ENCODE data around the gene RBBP8NL. TPM values are rescaled to one million over a fixed set of nuclear protein-coding genes. Genes with fewer than 3 reads are reported as not detected.

Gene RBBP8NL
- total RNA-seq, 2 experiments from 2014 or later: not detected

DNA sequence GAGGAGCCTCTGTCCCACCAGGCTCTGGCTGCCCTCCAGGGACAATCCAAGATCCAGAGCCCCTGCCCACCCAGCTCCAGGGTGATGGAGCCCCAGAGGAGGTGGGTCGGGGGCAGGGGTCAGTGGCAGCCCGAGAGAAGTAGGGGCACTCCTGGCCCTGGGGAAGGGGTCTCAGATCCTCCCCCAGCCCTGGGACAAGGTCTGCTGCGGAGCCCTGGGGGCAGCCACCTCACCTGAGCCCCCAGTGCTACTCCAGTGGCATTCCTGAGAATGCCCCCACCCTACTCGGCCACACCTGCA, 57.6 kb downstream of the RBBP8NL start:
- no peak overlapping the region for H3K27ac Mint-ChIP-seq
- Histone ChIP-seq H3K27ac (ENCODE audit: low read depth in 1 of 2, low read length in 2 of 2) (no peak overlapping the region), H3K4me1 (ENCODE audit: insufficient read depth, low read length) (peaks cover 26% of the 10 kb centered on the region), H3K9me3 (ENCODE audit: control insufficient read depth in 1 of 2, insufficient read depth in 1 of 2, low read length in 2 of 2) (peaks cover 0 to 13% of the 10 kb centered on the region in 2 experiments), H3K27me3 (ENCODE audit: control insufficient read depth in 1 of 2, insufficient read depth in 2 of 2, low read length in 2 of 2) (peaks cover 41 to 42% of the 10 kb centered on the region in 2 experiments), H3K36me3 (ENCODE audit: insufficient read depth, low read length) (no peaks in the 10 kb centered on the region), H3K4me3 (ENCODE audit: low read length) (no peak overlapping the region)
- intact Hi-C loops (cut with DNase I, micrococcal nuclease): loop anchor here in 1 of 2 experiments (5.0 kb wide), 1 partner anchor 67 kb away; the partner anchor contains the start of gene ADRM1
- DNase-seq (no peak), ATAC-seq (ENCODE audit: poor library complexity) (no peak)
- H3K27me3 Mint-ChIP-seq: peaks cover 25% of the 10 kb centered on the region
- TF ChIP-seq, protein P1, sequence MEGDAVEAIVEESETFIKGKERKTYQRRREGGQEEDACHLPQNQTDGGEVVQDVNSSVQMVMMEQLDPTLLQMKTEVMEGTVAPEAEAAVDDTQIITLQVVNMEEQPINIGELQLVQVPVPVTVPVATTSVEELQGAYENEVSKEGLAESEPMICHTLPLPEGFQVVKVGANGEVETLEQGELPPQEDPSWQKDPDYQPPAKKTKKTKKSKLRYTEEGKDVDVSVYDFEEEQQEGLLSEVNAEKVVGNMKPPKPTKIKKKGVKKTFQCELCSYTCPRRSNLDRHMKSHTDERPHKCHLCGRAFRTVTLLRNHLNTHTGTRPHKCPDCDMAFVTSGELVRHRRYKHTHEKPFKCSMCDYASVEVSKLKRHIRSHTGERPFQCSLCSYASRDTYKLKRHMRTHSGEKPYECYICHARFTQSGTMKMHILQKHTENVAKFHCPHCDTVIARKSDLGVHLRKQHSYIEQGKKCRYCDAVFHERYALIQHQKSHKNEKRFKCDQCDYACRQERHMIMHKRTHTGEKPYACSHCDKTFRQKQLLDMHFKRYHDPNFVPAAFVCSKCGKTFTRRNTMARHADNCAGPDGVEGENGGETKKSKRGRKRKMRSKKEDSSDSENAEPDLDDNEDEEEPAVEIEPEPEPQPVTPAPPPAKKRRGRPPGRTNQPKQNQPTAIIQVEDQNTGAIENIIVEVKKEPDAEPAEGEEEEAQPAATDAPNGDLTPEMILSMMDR (IDR thresholded peaks at IDR 0.05): no peak
- no peaks in the 10 kb centered on the region for H3K9me3 Mint-ChIP-seq
- H3K4me1 Mint-ChIP-seq (ENCODE audit: low read depth): peaks cover 4% of the 10 kb centered on the region
- POLR2A ChIA-PET: no interaction called here
- H3K36me3 Mint-ChIP-seq (ENCODE audit: low read depth): no peaks in the 10 kb centered on the region
- CTCF ChIA-PET: no interaction called here
- no peak overlapping the region for H3K4me3 Mint-ChIP-seq

DNA sequence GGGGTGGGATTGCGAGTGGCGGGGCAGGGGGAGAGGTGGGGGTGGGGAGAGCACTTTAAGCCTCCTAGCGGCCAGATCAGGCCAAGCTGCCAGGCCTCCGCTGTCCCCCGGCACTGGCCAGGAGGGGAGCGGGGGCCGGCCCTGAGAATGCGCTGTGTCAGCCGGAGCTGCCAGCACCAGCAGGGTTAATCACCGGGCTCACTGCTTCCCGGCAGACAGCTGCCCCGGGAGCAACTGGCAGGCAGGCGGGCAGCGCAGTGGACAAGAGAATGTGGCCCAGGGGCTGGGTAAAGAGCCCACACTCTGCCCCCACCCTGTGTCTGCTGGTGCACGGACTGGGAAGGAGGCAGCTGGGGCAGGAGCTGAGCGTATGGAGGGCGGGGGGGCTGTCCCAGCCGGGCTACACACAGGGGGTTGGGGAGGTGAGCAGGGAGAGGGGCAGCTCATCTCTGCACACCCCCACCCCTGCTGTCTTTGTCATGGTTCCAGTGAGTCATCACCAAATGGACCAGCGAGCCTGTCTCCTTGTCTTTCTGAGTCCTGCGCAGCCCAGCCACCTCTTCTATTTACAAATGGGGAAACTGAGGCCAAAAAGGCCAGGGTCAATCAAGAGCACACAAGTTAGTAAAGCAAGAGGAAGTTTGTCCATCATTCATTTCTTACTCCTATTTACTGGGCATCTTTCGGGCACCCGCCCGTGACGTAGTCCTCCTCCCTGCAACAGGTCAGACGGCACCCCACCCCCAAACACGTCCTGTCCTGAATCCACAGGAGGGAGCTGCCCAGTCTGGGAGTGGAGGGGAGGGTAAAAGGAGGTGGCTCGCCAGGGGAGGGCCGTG, 58.1 kb downstream of the RBBP8NL start:
- intact Hi-C loops (cut with DNase I, micrococcal nuclease): loop anchor here in 1 of 2 experiments (5.0 kb wide), 1 partner anchor 67 kb away; the partner anchor contains the start of gene ADRM1

DNA sequence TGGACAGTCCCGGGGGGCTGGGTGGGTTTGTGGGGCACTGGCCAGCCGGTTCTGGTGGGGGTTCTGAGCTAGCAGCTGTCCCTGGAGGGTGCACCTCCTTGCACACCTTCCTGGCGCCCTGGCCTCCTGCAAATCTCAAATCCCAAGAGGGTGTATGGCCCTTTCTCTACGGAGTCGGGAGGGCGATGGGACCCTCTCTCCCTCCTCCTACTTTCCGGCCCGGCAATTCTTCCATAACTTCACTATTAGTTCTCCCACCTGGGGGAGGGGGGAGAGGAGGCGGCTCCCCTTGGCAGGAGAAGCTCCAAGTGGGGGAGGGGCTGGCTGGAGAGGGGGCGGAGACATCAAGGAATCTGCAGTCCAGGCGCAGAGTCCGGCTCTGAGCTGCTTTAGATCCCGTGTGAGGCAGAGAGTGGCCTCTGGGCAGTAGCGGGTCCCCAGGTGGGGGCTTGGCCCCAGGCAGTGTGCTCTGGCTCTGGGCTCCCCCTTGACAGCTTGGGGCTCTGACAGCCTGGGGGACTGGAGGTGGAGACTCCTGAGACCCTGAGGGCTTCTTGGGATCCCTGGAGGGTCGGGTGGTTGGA, 58.9 kb downstream of the RBBP8NL start:
- Histone ChIP-seq H3K9me3 (ENCODE audit: control insufficient read depth in 1 of 2, insufficient read depth in 1 of 2, low read length in 2 of 2) (peaks cover 0 to 13% of the 10 kb centered on the region in 2 experiments), H3K4me3 (ENCODE audit: low read length) (no peak overlapping the region), H3K4me1 (ENCODE audit: insufficient read depth, low read length) (peaks cover 26% of the 10 kb centered on the region), H3K27ac (ENCODE audit: low read depth in 1 of 2, low read length in 2 of 2) (no peak overlapping the region), H3K27me3 (ENCODE audit: control insufficient read depth in 1 of 2, insufficient read depth in 2 of 2, low read length in 2 of 2) (peaks cover 42 to 49% of the 10 kb centered on the region in 2 experiments), H3K36me3 (ENCODE audit: insufficient read depth, low read length) (no peaks in the 10 kb centered on the region)
- CTCF ChIA-PET: interaction anchor here (0.6 kb wide), 1 partner anchor 14 kb away, joined by 4 read pairs; no protein-coding TSS in a partner anchor
- Mint-ChIP-seq H3K4me3 (peak overlapping the region; percentile 54), H3K9me3 (no peaks in the 10 kb centered on the region), H3K27ac (no peak overlapping the region), H3K4me1 (ENCODE audit: low read depth) (peaks cover 4% of the 10 kb centered on the region), H3K36me3 (ENCODE audit: low read depth) (no peaks in the 10 kb centered on the region), H3K27me3 (peaks cover 33% of the 10 kb centered on the region)
- intact Hi-C loops (cut with DNase I, micrococcal nuclease): loop anchor here in 1 of 2 experiments (5.0 kb wide), 1 partner anchor 66 kb away; the partner anchor contains the start of gene ADRM1
- DNase-seq: no peak
- TF ChIP-seq, protein P1 (IDR thresholded peaks at IDR 0.05): no peak
- POLR2A ChIA-PET: interaction anchor here (0.6 kb wide), 1 partner anchor 110 kb away, joined by 3 read pairs; no protein-coding TSS in a partner anchor
- ATAC-seq (ENCODE audit: poor library complexity): no peak

More for the DNA sequence above, 58.1 kb downstream of the RBBP8NL start:
- POLR2A ChIA-PET: no interaction called here
- H3K9me3 Mint-ChIP-seq: no peaks in the 10 kb centered on the region
- DNase-seq (no peak), ATAC-seq (ENCODE audit: poor library complexity) (no peak)
- no peak overlapping the region for H3K4me3 ChIP-seq (ENCODE audit: low read length)
- H3K36me3 Mint-ChIP-seq (ENCODE audit: low read depth): no peaks in the 10 kb centered on the region
- no peak overlapping the region for H3K27ac Mint-ChIP-seq
- no peak overlapping the region for H3K4me3 Mint-ChIP-seq
- peaks cover 26% of the 10 kb centered on the region for H3K4me1 ChIP-seq (ENCODE audit: insufficient read depth, low read length)
- H3K9me3 ChIP-seq (ENCODE audit: control insufficient read depth in 1 of 2, insufficient read depth in 1 of 2, low read length in 2 of 2): peaks cover 0 to 13% of the 10 kb centered on the region in 2 experiments
- H3K27ac ChIP-seq (ENCODE audit: low read depth in 1 of 2, low read length in 2 of 2): no peak overlapping the region
- CTCF ChIA-PET: no interaction called here
- no peaks in the 10 kb centered on the region for H3K36me3 ChIP-seq (ENCODE audit: insufficient read depth, low read length)
- peaks cover 27% of the 10 kb centered on the region for H3K27me3 Mint-ChIP-seq
- H3K4me1 Mint-ChIP-seq (ENCODE audit: low read depth): peaks cover 4% of the 10 kb centered on the region
- H3K27me3 ChIP-seq (ENCODE audit: control insufficient read depth in 1 of 2, insufficient read depth in 2 of 2, low read length in 2 of 2): peaks cover 42 to 43% of the 10 kb centered on the region in 2 experiments
- TF ChIP-seq, protein P1 (IDR thresholded peaks at IDR 0.05): no peak

Data from CD4-positive, alpha-beta T cell (primary cell).